ENCODE data around the gene FAHD1.
"Not testable (repeated sequence)": the region's sequence is repeated elsewhere in the genome, so short reads cannot be mapped to it uniquely, and the experiment has no call there.

Gene FAHD1

GRCh38 chr16:1790261-1790610 is 36.8 kb upstream of the FAHD1 start:
- no peak for DNase-seq

GRCh38 chr16:1790611-1791255 is 36.3 kb upstream of the FAHD1 start:
- DNase-seq = no peak

GRCh38 chr16:1791256-1791942 is 35.6 kb upstream of the FAHD1 start:
- DNase-seq = no peak

- DNase-seq = no peak
Observed at GRCh38 chr16:1791943-1792812, 34.8 kb upstream of the FAHD1 start.

- DNase-seq = no peak
Observed at GRCh38 chr16:1792836-1793577, 34.0 kb upstream of the FAHD1 start.

- DNase-seq = no peak
Observed at GRCh38 chr16:1793578-1794220, 33.3 kb upstream of the FAHD1 start, which contains the start of gene IGFALS. Gene IGFALS, minus strand, starts transcription at chr16:1793705. Its CDS starts 53 bp downstream, at chr16:1793652.

- DNase-seq = no peak
Observed at GRCh38 chr16:1794221-1794871, 32.7 kb upstream of the FAHD1 start.

- DNase-seq = no peak
Observed at GRCh38 chr16:1794908-1795666, 31.9 kb upstream of the FAHD1 start.

- DNase-seq = not testable (repeated sequence)
Observed at GRCh38 chr16:1799263-1799662, 27.7 kb upstream of the FAHD1 start.

- no peak for DNase-seq
Observed at GRCh38 chr16:1800701-1801100, 26.3 kb upstream of the FAHD1 start.

- no peak for DNase-seq
Observed at GRCh38 chr16:1807626-1808025, 19.4 kb upstream of the FAHD1 start.

- no peak for DNase-seq
Observed at GRCh38 chr16:1808691-1809090, 18.3 kb upstream of the FAHD1 start.

GRCh38 chr16:1809281-1809801 is 17.7 kb upstream of the FAHD1 start:
- no peak for DNase-seq

- DNase-seq = no peak
Observed at GRCh38 chr16:1810106-1810505, 16.9 kb upstream of the FAHD1 start.

GRCh38 chr16:1810536-1810935 is 16.5 kb upstream of the FAHD1 start:
- DNase-seq = no peak

GRCh38 chr16:1812732-1813163 is 14.3 kb upstream of the FAHD1 start:
- DNase-seq = no peak

GRCh38 chr16:1815461-1815860 is 11.5 kb upstream of the FAHD1 start:
- no peak for DNase-seq

- DNase-seq = no peak
Observed at GRCh38 chr16:1816396-1817275, 10.4 kb upstream of the FAHD1 start.

- DNase-seq = no peak
Observed at GRCh38 chr16:1817276-1817589, 9.8 kb upstream of the FAHD1 start.

GRCh38 chr16:1817716-1818115 is 9.3 kb upstream of the FAHD1 start:
- DNase-seq = no peak
